Endothelial cell of umbilical vein (primary cell): ENCODE data around the gene DAB2IP. TPM values are rescaled to one million over a fixed set of nuclear protein-coding genes. Genes with fewer than 3 reads are reported as not detected.

Experiments used
- BruUV-seq: library from RNA; stranded (reverse); fragments of 400-500 nt; replicated peaks from 2 replicates; lab custom pipeline; 2021; lab: Mats Ljungman, UMichigan
- CTCF ChIA-PET: fragments of 300-600, 350-600 bp; sonication (Branson Sonifier 250); formaldehyde crosslinking; loops from one replicate; lab custom pipeline; 2021; ENCODE audit warnings: antibody characterized with exemption, inconsistent platforms; lab: Charles Lee
- POLR2A ChIA-PET: fragments of 300-600, 350-600 bp; sonication (Branson Sonifier 250); formaldehyde crosslinking; loops from one replicate; lab custom pipeline; 2021; ENCODE audit warnings: antibody characterized with exemption, inconsistent platforms; lab: Charles Lee
- DNase-seq: peaks from one replicate; pipeline ENCODE4 v3.0.0-alpha.2; 2011; ENCODE audit warnings: low read depth, low spot score
- FAIRE-seq: peaks from 2 replicates; lab custom pipeline; 2011; peaks lifted over from hg19 to GRCh38; lab: Jason Lieb, UNC
- H2AFZ ChIP-seq: 2 replicates; pipeline ENCODE4 v1.6.0; 2012; ENCODE audit warnings: low read depth, low read length, control low read depth, inconsistent platforms
- H3K27ac ChIP-seq: 2 replicates; pipeline ENCODE4 v1.5.1; 2011; ENCODE audit warnings: low read depth, mild to moderate bottlenecking, control low read depth, low read length, moderate library complexity; ENCODE audit not compliant: insufficient read depth
- H3K27me3 ChIP-seq, 2 experiments: 2 replicates each; pipeline versions ENCODE4 v1.6.0 to v1.6.1; 2011; ENCODE audit warnings: low read length in 2 of 2, mixed read lengths in 1 of 2; ENCODE audit not compliant: control insufficient read depth in 2 of 2, insufficient read depth in 2 of 2
- H3K36me3 ChIP-seq, 2 experiments: 2 replicates in 1 of 2; 3 replicates in 1 of 2; pipeline ENCODE4 v1.5.1; 2011; ENCODE audit warnings: low read length in 2 of 2, mild to moderate bottlenecking in 1 of 2, moderate library complexity in 1 of 2; ENCODE audit not compliant: control insufficient read depth in 2 of 2, insufficient read depth in 2 of 2; ENCODE audit errors: extremely low read depth in 1 of 2
- H3K4me1 ChIP-seq: 3 replicates; pipeline ENCODE4 v1.5.1; 2011; ENCODE audit warnings: mild to moderate bottlenecking, low read length; ENCODE audit not compliant: control insufficient read depth, insufficient read depth; ENCODE audit errors: extremely low read depth
- H3K4me2 ChIP-seq: 2 replicates; pipeline ENCODE4 v1.6.1; 2011; ENCODE audit warnings: low read length, control low read depth, mixed read lengths; ENCODE audit not compliant: insufficient read depth
- H3K4me3 ChIP-seq, 3 experiments: fragments of 200-600 bp in 1 of 3; sonication (generic), shearing (Covaris generic) in 1 of 3; replicated peaks in 1 of 3; 2 replicates each; pipeline ENCODE4 v1.5.1; 2011 to 2016; ENCODE audit warnings: control low read depth in 3 of 3, low read length in 3 of 3, mild to moderate bottlenecking in 2 of 3, inconsistent platforms in 1 of 3, low read depth in 1 of 3, moderate library complexity in 1 of 3; ENCODE audit not compliant: insufficient read depth in 1 of 3
- H3K79me2 ChIP-seq: 2 replicates; pipeline ENCODE4 v1.6.0; 2012; ENCODE audit warnings: low read length, inconsistent platforms; ENCODE audit not compliant: control insufficient read depth, insufficient read depth
- H3K9ac ChIP-seq: replicated peaks from 2 replicates; pipeline ENCODE3; 2011; ENCODE audit warnings: low read length, control low read depth; ENCODE audit not compliant: insufficient read depth; ENCODE audit errors: extremely low read depth
- H3K9me1 ChIP-seq: replicated peaks from 3 replicates; pipeline ENCODE4 v1.6.0; 2011; ENCODE audit warnings: mild to moderate bottlenecking, low read length; ENCODE audit not compliant: control insufficient read depth, insufficient read depth; ENCODE audit errors: extremely low read depth
- H3K9me3 ChIP-seq: replicated peaks from 2 replicates; pipeline ENCODE4 v1.5.1; 2012; ENCODE audit warnings: low read length, inconsistent platforms; ENCODE audit not compliant: control insufficient read depth, insufficient read depth
- H4K20me1 ChIP-seq: replicated peaks from 2 replicates; pipeline ENCODE3; 2011; ENCODE audit warnings: mild to moderate bottlenecking, low read length; ENCODE audit not compliant: control insufficient read depth, insufficient read depth; ENCODE audit errors: extremely low read depth
- EZH2 ChIP-seq: IDR thresholded peaks from 2 replicates; pipeline ENCODE4 v1.6.1; 2012; ENCODE audit warnings: borderline replicate concordance, low read depth, mild to moderate bottlenecking, moderate library complexity, low read length, inconsistent platforms; ENCODE audit not compliant: severe bottlenecking
- FOS ChIP-seq: IDR thresholded peaks from 2 replicates; pipeline ENCODE4 v1.6.1; 2011; ENCODE audit warnings: mild to moderate bottlenecking, low read length, moderate library complexity, borderline replicate concordance; ENCODE audit not compliant: insufficient read depth
- GATA2 ChIP-seq: IDR thresholded peaks from 2 replicates; pipeline ENCODE4 v1.7.0; 2011; ENCODE audit warnings: low read depth, mild to moderate bottlenecking, moderate library complexity, mixed read lengths, low read length; ENCODE audit not compliant: insufficient read length, insufficient read depth
- MYC ChIP-seq: IDR thresholded peaks from one replicate; pipeline ENCODE4 v1.6.1; 2011; ENCODE audit warnings: mild to moderate bottlenecking, low read depth, low read length
- POLR2A ChIP-seq: IDR thresholded peaks from 2 replicates; pipeline ENCODE4 v1.6.1; 2012; ENCODE audit warnings: low read depth, mild to moderate bottlenecking, control low read depth, low read length
- dilution Hi-C: fragments of 300-500 bp; cut with MboI; formaldehyde crosslinking; loops from one replicate; pipeline ENCODE4 v1.15.0; 2019; ENCODE audit warnings: low sequenced_read_pairs; ENCODE audit not compliant: extremely low pct_ligation_motif_present
- intact Hi-C: fragments of 100-400 bp; cut with micrococcal nuclease; formaldehyde crosslinking; loops from one replicate; pipeline ENCODE4 v1.10.0; 2022
- polyA plus RNA-seq, 4 experiments: library from polyadenylated mRNA; depleted of rRNA in 3 of 4; stranded (reverse) in 3 of 4; unstranded in 1 of 4; fragments of >200 nt; gene quantifications; 2 replicates each; pipeline versions ENCODE4 v1.2.1 to v1.2.3, GENCODE V29; 2011 to 2012; ENCODE audit warnings: missing spikeins in 1 of 4
- total RNA-seq: library from RNA; stranded (reverse); gene quantifications from 2 replicates; pipeline ENCODE4 v1.2.3, GENCODE V29; 2021
- TF ChIP-seq, protein P1 (sequence below), 2 donors: IDR thresholded peaks; 1 replicate in 1 of 2; 2 replicates in 1 of 2; pipeline ENCODE4 v1.5.1; 2011; ENCODE audit warnings: low read length in 2 of 2, mild to moderate bottlenecking in 2 of 2, moderate library complexity in 2 of 2, control low read depth in 1 of 2, inconsistent platforms in 1 of 2, low read depth in 1 of 2; ENCODE audit not compliant: insufficient read depth in 1 of 2; ENCODE audit errors: extremely low read depth in 1 of 2
- TF ChIP-seq, protein P2 (sequence below): IDR thresholded peaks from 2 replicates; pipeline ENCODE4 v1.6.1; 2011; ENCODE audit not compliant: insufficient read depth, insufficient read length

Gene DAB2IP
- total and polyA plus RNA-seq, 2 donors (not counting 3 experiments of a cell fraction or from before 2014, with no cell fraction given) = 29.2 to 53.6 TPM

DNA sequence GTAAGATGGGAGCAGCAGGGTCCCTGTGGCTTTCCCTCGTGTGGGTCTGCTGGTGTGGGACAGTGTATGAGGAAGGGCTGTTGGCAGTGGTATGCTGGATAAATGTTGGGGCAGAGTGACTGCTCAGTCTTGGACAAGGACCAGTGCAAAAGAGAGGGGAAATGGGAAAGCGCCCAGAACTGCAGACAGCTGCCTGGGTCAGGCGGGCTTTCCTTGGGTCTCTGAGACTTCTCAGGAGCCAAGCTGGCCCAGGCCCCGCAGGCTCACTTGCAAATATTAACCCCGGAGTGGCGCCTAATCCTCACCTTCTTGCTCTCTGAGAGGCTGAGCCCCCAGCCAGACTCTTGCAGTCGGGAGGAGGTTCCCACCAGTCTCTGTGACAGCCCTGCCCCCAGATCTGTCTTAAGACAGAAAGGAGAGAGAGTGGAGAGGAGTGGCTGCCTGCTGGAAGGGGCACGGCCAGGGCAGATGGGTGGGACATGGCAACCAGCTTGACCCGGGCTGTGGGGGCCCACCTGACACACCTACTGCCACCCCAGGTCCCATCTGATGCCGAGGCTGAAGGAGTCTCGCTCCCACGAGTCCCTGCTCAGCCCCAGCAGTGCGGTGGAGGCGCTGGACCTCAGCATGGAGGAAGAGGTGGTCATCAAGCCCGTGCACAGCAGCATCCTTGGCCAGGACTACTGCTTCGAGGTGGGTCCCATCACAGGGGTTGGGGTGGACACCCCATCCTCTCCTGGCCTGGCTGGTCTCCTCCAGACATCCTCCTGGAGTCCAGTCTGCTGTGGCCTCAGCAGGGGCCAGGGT is 105.2 kb downstream of the DAB2IP start:
- Histone ChIP-seq H4K20me1 (no peaks in the 10 kb centered on the region), H3K4me1 (peaks cover 13% of the 10 kb centered on the region), H3K27ac (no peak overlapping the region), H3K79me2 (peaks cover 5% of the 10 kb centered on the region), H2AFZ (no peak overlapping the region), H3K27me3 (no peaks in the 10 kb centered on the region), H3K9me1 (no peaks in the 10 kb centered on the region), H3K4me3 (no peak overlapping the region), H3K9me3 (no peaks in the 10 kb centered on the region), H3K9ac (no peak overlapping the region), H3K36me3 (peaks cover 2 to 22% of the 10 kb centered on the region in 2 experiments), H3K4me2 (no peak overlapping the region)
- DNase-seq (no peak), FAIRE-seq (no peak)
- ChIA-PET CTCF (no interaction called here), POLR2A (no interaction called here)
- intact Hi-C loops (no loop called here), dilution Hi-C loops (no loop called here)
- TF ChIP-seq FOS (no peak), MYC (no peak), EZH2 (no peak), GATA2 (no peak), POLR2A (no peak)
- TF ChIP-seq, protein P1, sequence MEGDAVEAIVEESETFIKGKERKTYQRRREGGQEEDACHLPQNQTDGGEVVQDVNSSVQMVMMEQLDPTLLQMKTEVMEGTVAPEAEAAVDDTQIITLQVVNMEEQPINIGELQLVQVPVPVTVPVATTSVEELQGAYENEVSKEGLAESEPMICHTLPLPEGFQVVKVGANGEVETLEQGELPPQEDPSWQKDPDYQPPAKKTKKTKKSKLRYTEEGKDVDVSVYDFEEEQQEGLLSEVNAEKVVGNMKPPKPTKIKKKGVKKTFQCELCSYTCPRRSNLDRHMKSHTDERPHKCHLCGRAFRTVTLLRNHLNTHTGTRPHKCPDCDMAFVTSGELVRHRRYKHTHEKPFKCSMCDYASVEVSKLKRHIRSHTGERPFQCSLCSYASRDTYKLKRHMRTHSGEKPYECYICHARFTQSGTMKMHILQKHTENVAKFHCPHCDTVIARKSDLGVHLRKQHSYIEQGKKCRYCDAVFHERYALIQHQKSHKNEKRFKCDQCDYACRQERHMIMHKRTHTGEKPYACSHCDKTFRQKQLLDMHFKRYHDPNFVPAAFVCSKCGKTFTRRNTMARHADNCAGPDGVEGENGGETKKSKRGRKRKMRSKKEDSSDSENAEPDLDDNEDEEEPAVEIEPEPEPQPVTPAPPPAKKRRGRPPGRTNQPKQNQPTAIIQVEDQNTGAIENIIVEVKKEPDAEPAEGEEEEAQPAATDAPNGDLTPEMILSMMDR (IDR thresholded peaks at IDR 0.05; ENCODE audit: extremely low read depth in 1 of 2, insufficient read depth in 1 of 2, low read depth in 1 of 2, low read length in 2 of 2) = no peak
- TF ChIP-seq, protein P2, sequence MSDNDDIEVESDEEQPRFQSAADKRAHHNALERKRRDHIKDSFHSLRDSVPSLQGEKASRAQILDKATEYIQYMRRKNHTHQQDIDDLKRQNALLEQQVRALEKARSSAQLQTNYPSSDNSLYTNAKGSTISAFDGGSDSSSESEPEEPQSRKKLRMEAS = no peak
- BruUV-seq = no TSS peak
